Bronchial smooth muscle cell (primary cell): Measurements from ENCODE around the gene CYB5R3. TPM values are rescaled to one million over a fixed set of nuclear protein-coding genes. Genes with fewer than 3 reads are reported as not detected.

ENCODE experiments used
- total RNA-seq: library from RNA; depleted of rRNA; stranded (reverse); fragments of >200 nt; gene quantifications from 2 replicates; pipeline ENCODE4 v1.2.1, GENCODE V29; 2014

The CYB5R3 gene
- 43.6 and 48.1 TPM in 2 replicates for total RNA-seq

GRCh38 chr22:42649246-42650099 lies at the start of gene CYB5R3:
TSS of gene CYB5R3 (minus strand) at chr22:42649392. CDS start at chr22:42649315, 77 bp downstream.

GRCh38 chr22:42614312-42615091 lies 34.7 kb downstream of the CYB5R3 start, which contains the start of gene POLDIP3:
TSS of gene POLDIP3 (minus strand) at chr22:42614883. CDS start at chr22:42614857, 26 bp downstream.

Other genes starting within 250 kb of the CYB5R3 start
- gene NFAM1, start 217.0 kb downstream of the CYB5R3 start, total RNA-seq = under 0.01 TPM in 1 of 2 replicates, not detected in the other
- gene RRP7A, start 129.6 kb downstream of the CYB5R3 start, total RNA-seq = 17.4 and 18.3 TPM in 2 replicates
- gene SERHL2, start 95.4 kb downstream of the CYB5R3 start, total RNA-seq = 6.1 and 9.0 TPM in 2 replicates
- gene POLDIP3, start 34.5 kb downstream of the CYB5R3 start, total RNA-seq = 22.7 and 26.2 TPM in 2 replicates
- gene ATP5MGL, start 8.8 kb downstream of the CYB5R3 start, total RNA-seq = 0.34 and 0.47 TPM in 2 replicates
- 24.9 and 38.0 TPM in 2 replicates for gene A4GALT, start 71.5 kb upstream of the CYB5R3 start, total RNA-seq
- gene ARFGAP3, start 207.9 kb upstream of the CYB5R3 start, total RNA-seq = 42.9 and 57.2 TPM in 2 replicates